Measurements from ENCODE around the gene DOCK2. TPM values are rescaled to one million over a fixed set of nuclear protein-coding genes. Genes with fewer than 3 reads are reported as not detected.
A peak's percentile ranks its signal among the peaks of the same experiment; 100 is the strongest.

Gene DOCK2
- polyA plus RNA-seq, 1 of the 3 experiments (the other 2 are of a cell fraction) = 3.8 TPM

DNA sequence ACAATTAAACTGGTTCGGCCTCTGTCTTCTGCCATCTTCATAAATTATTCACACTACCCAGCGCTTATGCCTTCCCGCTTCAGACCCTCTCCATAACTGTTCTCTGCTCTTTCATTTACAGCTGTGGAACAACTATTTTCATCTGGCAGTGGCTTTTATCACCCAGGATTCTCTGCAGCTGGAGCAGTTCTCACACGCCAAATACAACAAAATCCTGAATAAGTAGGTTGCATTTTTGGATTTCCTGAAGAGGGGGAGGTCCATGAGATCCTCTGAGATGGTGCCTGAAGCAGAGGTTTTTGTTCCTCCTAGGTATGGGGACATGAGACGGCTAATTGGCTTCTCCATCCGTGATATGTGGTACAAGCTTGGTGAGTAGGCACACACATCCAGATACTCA lies 371.3 kb downstream of the DOCK2 start:
- H3F3A ChIP-seq (replicated peaks; ENCODE audit: insufficient read depth) = no peaks in the 10 kb centered on the region
- no peaks in the 10 kb centered on the region for H4K20me1 ChIP-seq (ENCODE audit: insufficient read depth)
- no peak for TF ChIP-seq FOSL2 (IDR thresholded peaks at IDR 0.05; ENCODE audit: borderline replicate concordance, low read depth)
- H3K9me2 ChIP-seq = no peaks in the 10 kb centered on the region
- no peak for DNase-seq
- H3K36me3 ChIP-seq (replicated peaks in 1 of 2; ENCODE audit: control insufficient read depth in 1 of 2, insufficient read depth in 2 of 2, low read length in 1 of 2) = no peaks in the 10 kb centered on the region
- H3K27me3 ChIP-seq (ENCODE audit: insufficient read depth) = no peaks in the 10 kb centered on the region
- no peak overlapping the region for H3K4me2 ChIP-seq
- no peak overlapping the region for H2AFZ ChIP-seq (ENCODE audit: low read depth)
- no peak overlapping the region for H3K27ac ChIP-seq (ENCODE audit: low read depth in 2 of 2, low read length in 1 of 2)
- ChIA-PET CTCF (interaction anchor here (2.4 kb wide), 1 partner anchor 28 kb away, joined by 13 read pairs; the partner anchor contains the start of gene INSYN2B), POLR2A (no interaction called here)
- no peak overlapping the region for H3K4me3 ChIP-seq (ENCODE audit: low read depth in 2 of 2, low read length in 1 of 2)
- no peaks in the 10 kb centered on the region for H3K9me3 ChIP-seq
- peaks cover 0 to 4% of the 10 kb centered on the region in 2 experiments; a peak in 2 of 4 replicates for H3K4me1 ChIP-seq (ENCODE audit: control insufficient read depth in 1 of 2, insufficient read depth in 2 of 2, low read depth in 1 of 2, low read length in 1 of 2)
- 66% methylated on average over 6 of the region's 6 CpGs for WGBS (ENCODE audit: low lambda C conversion rate)
- H3K9ac ChIP-seq = no peak overlapping the region
- no peaks in the 10 kb centered on the region for H3K79me2 ChIP-seq (ENCODE audit: insufficient read depth)

DNA sequence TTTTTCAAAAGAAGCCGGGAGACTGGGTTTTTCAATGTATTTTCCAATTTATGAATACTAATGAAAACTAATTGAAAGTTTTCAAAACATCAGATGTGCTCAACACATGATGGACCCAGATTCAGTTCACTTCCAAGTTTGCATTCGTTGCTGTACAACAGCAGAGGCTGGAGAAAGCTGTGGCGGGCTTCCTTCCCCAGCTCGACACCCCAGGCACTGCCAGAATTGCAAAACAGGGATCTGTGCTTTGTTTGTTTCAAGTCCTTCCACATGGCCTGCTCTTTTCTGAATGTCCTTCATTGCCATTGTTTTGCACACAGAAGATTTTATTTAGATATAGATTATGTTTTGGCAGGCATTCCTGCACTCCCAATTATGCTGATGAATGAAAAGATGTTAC lies 373.5 kb downstream of the DOCK2 start:
- DNase-seq = peak; percentile 12
- no peaks in the 10 kb centered on the region for H3F3A ChIP-seq (replicated peaks; ENCODE audit: insufficient read depth)
- CTCF ChIA-PET = interaction anchor here (1.0 to 2.0 kb wide), 2 partner anchors 10 to 30 kb away, joined by 3 to 8 read pairs; partner anchors contain the start of gene INSYN2B
- H2AFZ ChIP-seq (ENCODE audit: low read depth) = no peak overlapping the region
- POLR2A ChIA-PET = no interaction called here
- H3K4me1 ChIP-seq (ENCODE audit: control insufficient read depth in 1 of 2, insufficient read depth in 2 of 2, low read depth in 1 of 2, low read length in 1 of 2) = peaks cover 0 to 4% of the 10 kb centered on the region in 2 experiments; a peak in 2 of 4 replicates
- WGBS (ENCODE audit: low lambda C conversion rate) = 68% methylated on average over 4 of the region's 4 CpGs
- H3K79me2 ChIP-seq (ENCODE audit: insufficient read depth) = no peaks in the 10 kb centered on the region
- H3K9me3 ChIP-seq = no peaks in the 10 kb centered on the region
- H3K4me3 ChIP-seq (ENCODE audit: low read depth in 2 of 2, low read length in 1 of 2) = no peak overlapping the region
- H3K27me3 ChIP-seq (ENCODE audit: insufficient read depth) = no peaks in the 10 kb centered on the region
- no peaks in the 10 kb centered on the region for H3K36me3 ChIP-seq (replicated peaks in 1 of 2; ENCODE audit: control insufficient read depth in 1 of 2, insufficient read depth in 2 of 2, low read length in 1 of 2)
- H3K9me2 ChIP-seq = no peaks in the 10 kb centered on the region
- H3K9ac ChIP-seq = no peak overlapping the region
- H3K27ac ChIP-seq (ENCODE audit: low read depth in 2 of 2, low read length in 1 of 2) = no peak overlapping the region
- TF ChIP-seq, protein P1, sequence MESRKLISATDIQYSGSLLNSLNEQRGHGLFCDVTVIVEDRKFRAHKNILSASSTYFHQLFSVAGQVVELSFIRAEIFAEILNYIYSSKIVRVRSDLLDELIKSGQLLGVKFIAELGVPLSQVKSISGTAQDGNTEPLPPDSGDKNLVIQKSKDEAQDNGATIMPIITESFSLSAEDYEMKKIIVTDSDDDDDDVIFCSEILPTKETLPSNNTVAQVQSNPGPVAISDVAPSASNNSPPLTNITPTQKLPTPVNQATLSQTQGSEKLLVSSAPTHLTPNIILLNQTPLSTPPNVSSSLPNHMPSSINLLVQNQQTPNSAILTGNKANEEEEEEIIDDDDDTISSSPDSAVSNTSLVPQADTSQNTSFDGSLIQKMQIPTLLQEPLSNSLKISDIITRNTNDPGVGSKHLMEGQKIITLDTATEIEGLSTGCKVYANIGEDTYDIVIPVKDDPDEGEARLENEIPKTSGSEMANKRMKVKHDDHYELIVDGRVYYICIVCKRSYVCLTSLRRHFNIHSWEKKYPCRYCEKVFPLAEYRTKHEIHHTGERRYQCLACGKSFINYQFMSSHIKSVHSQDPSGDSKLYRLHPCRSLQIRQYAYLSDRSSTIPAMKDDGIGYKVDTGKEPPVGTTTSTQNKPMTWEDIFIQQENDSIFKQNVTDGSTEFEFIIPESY (IDR thresholded peaks at IDR 0.05; ENCODE audit: borderline replicate concordance, low read depth) = no peak
- no peak for TF ChIP-seq FOSL2 (IDR thresholded peaks at IDR 0.05; ENCODE audit: borderline replicate concordance, low read depth)
- no peak for TF ChIP-seq FOXM1 (IDR thresholded peaks at IDR 0.05; ENCODE audit: low read depth)
- no peak for TF ChIP-seq RCOR1 (IDR thresholded peaks at IDR 0.05; ENCODE audit: low read length)
- no peak for TF ChIP-seq RXRA (IDR thresholded peaks at IDR 0.05; ENCODE audit: borderline replicate concordance, low read depth)
- H4K20me1 ChIP-seq (ENCODE audit: insufficient read depth) = no peaks in the 10 kb centered on the region
- no peak overlapping the region for H3K4me2 ChIP-seq

DNA sequence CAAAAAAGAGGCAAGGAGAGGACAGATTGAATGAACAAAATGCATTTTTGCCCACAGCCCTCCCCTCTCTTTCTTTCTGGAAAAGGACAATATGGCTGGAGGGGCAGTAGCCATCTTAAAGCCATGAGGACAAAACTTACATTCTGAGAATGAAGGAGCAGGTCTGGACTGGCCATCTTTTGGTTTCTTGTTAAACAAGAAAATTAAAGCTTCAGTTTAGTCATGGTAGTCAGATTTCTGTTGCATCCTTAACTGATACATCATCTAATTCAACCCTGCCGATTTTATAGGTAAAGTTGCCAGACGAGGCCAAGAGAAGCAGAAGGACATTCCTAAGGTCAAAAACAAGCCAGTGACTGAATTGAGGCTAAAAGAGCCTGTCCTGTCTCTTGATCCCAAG lies 374.7 kb downstream of the DOCK2 start:
- POLR2A ChIA-PET = no interaction called here

More for the DNA sequence above, 374.7 kb downstream of the DOCK2 start:
- Histone ChIP-seq H3K27ac (ENCODE audit: low read depth in 2 of 2, low read length in 1 of 2) (no peak overlapping the region), H3K79me2 (ENCODE audit: insufficient read depth) (no peaks in the 10 kb centered on the region), H2AFZ (ENCODE audit: low read depth) (no peak overlapping the region), H3K9ac (no peak overlapping the region), H3K4me2 (no peak overlapping the region), H3K4me3 (ENCODE audit: low read depth in 2 of 2, low read length in 1 of 2) (no peak overlapping the region), H3K9me2 (no peaks in the 10 kb centered on the region), H4K20me1 (ENCODE audit: insufficient read depth) (no peaks in the 10 kb centered on the region), H3K36me3 (replicated peaks in 1 of 2; ENCODE audit: control insufficient read depth in 1 of 2, insufficient read depth in 2 of 2, low read length in 1 of 2) (no peaks in the 10 kb centered on the region), H3K4me1 (ENCODE audit: control insufficient read depth in 1 of 2, insufficient read depth in 2 of 2, low read depth in 1 of 2, low read length in 1 of 2) (peaks cover 0 to 4% of the 10 kb centered on the region in 2 experiments; a peak in 2 of 4 replicates), H3K9me3 (no peaks in the 10 kb centered on the region), H3F3A (replicated peaks; ENCODE audit: insufficient read depth) (no peaks in the 10 kb centered on the region), H3K27me3 (ENCODE audit: insufficient read depth) (no peaks in the 10 kb centered on the region; the same call in 1 of the 2 replicates)
- CTCF ChIA-PET = interaction anchor here (2.0 kb wide), 1 partner anchor 31 kb away, joined by 8 read pairs; the partner anchor contains the start of gene INSYN2B
- TF ChIP-seq GABPA (IDR thresholded peaks at IDR 0.05; ENCODE audit: low read depth) = no peak
- no peak for TF ChIP-seq ELF1 (IDR thresholded peaks at IDR 0.05)
- 52% methylated on average over 2 of the region's 2 CpGs for WGBS (ENCODE audit: low lambda C conversion rate)
- no peak for DNase-seq

Data from SK-N-SH (cell line).